Thyroid gland (tissue), 4 donors: ENCODE measurements around the gene DMD.

ENCODE experiments used
- CTCF ChIP-seq, 6 experiments: fragments of 200-600 bp in 3 of 6; fragments of 450-650 bp in 3 of 6; sonication (generic) in 3 of 6; IDR thresholded peaks; one replicate each; pipeline ENCODE4 v1.5.1; 2016 to 2019; ENCODE audit warnings: antibody characterized with exemption in 6 of 6, mild to moderate bottlenecking in 2 of 6, inconsistent platforms in 1 of 6, moderate library complexity in 1 of 6
- POLR2A ChIP-seq, 2 donors: fragments of 450-650 bp; IDR thresholded peaks; one replicate each; pipeline ENCODE4 v1.6.1; 2017; ENCODE audit warnings: antibody characterized with exemption in 2 of 2, mild to moderate bottlenecking in 2 of 2, moderate library complexity in 1 of 2

DNA sequence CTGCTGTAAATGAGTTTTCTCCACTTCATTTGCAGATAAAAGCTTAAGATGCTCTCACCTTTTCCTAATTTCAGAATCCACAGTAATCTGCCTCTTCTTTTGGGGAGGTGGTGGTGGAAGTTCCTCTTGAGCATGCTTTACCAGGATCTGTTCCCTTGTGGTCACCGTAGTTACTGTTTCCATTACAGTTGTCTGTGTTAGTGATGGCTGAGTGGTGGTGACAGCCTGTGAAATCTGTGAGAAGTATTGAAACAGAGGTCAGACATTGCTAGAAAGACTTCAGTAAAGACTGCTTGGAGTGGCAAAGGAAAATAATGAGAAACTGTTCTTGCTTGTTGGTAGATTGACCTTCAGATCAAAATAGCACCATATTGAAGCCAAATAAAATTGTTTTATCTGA lies 666.2 kb downstream of the DMD start:
- TF ChIP-seq CTCF (IDR thresholded peaks at IDR 0.05) (no peak), POLR2A (IDR thresholded peaks at IDR 0.05) (no peak)
